ENCODE results near the gene CFAP119. TPM values are rescaled to one million over a fixed set of nuclear protein-coding genes. Genes with fewer than 3 reads are reported as not detected.

The CFAP119 gene
- total and polyA plus RNA-seq, 10 of the 15 experiments (the other 5 are each of a cell fraction or from before 2014, with no cell fraction given) = 2.2 to 9.4 (median 4.3) TPM

DNA sequence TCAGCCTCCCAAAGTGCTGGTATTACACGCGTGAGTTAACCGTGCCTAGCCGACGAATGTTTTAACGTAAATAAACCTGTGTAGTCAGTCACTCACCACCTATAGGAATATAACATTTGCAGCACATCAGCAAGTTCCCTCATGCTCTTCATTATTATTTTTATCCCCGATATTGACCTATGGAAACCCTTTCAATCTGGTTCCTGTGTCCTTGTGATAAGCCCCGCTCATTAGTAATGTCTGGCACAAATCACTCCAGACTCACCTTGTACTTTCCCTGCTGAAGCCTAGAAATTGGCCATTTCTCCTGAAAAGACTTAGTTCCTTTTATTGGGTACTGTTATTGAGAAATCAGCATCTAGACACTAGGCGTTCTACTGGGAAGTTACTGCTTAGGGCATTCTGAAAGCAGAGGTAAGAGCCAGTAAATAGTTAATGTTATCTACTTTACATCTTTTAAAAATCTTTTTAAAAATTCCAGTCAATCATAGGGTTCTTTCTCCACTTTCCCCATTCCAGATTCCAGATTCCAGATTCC lies 15.2 kb downstream of the CFAP119 start:
- FAIRE-seq (no peak), DNase-seq (ENCODE audit: low read depth, low spot score) (no peak), ATAC-seq (no peak)
- SMC1A ChIA-PET (ENCODE audit: uncharacterized antibody, unreplicated experiment) = interaction anchor here (1.4 to 1.6 kb wide), 2 partner anchors 9 to 128 kb away, joined by 4 read pairs; no protein-coding TSS in a partner anchor
- POLR2A ChIA-PET = interaction anchor here (0.6 to 2.0 kb wide), 3 partner anchors 13 to 47 kb away, joined by 3 to 9 read pairs (median 5); partner anchors contain the start of gene SRCAP
- Histone ChIP-seq H4K20me1 (ENCODE audit: control insufficient read depth, insufficient read depth) (no peaks in the 10 kb centered on the region; the same call in 1 of the 2 replicates), H3K9me3 (replicated peaks; ENCODE audit: control insufficient read depth, insufficient read depth, low read length) (no peaks in the 10 kb centered on the region), H2AFZ (ENCODE audit: control insufficient read depth, low read depth, low read length) (no peak overlapping the region), H3K79me2 (ENCODE audit: control insufficient read depth, insufficient read depth, low read length) (peaks cover 18% of the 10 kb centered on the region), H3K9ac (ENCODE audit: control insufficient read depth, insufficient read depth, low read length) (no peak overlapping the region), H3K27me3 (replicated peaks in 1 of 2; ENCODE audit: control insufficient read depth in 2 of 2, insufficient read depth in 2 of 2, low read length in 1 of 2) (no peaks in the 10 kb centered on the region), H3K27ac (ENCODE audit: control insufficient read depth, insufficient read depth) (no peak overlapping the region), H3K36me3 (ENCODE audit: control insufficient read depth in 2 of 2, insufficient read depth in 2 of 2, low read length in 1 of 2) (peaks cover 4 to 5% of the 10 kb centered on the region in 2 experiments; a peak in 3 of 4 replicates), H3K4me3 (no peak overlapping the region), H3K4me2 (ENCODE audit: control insufficient read depth, insufficient read depth) (no peak overlapping the region), H3K4me1 (ENCODE audit: control insufficient read depth, insufficient read depth, low read length) (peaks cover 9% of the 10 kb centered on the region)
- RAD21 ChIA-PET (ENCODE audit: unreplicated experiment) = interaction anchor here (1.8 kb wide), 1 partner anchor 195 kb away, joined by 6 read pairs; no protein-coding TSS in a partner anchor
- BruUV-seq (replicated peaks) = no TSS peak
- 89% methylated on average over 9 of the region's 9 CpGs for WGBS (ENCODE audit: insufficient coverage, insufficient replicate concordance, low lambda C conversion rate, missing lambda C conversion rate)
- CTCF ChIA-PET = interaction anchor here (1.3 to 1.9 kb wide), 3 partner anchors 68 to 195 kb away, joined by 3 to 9 read pairs (median 6); no protein-coding TSS in a partner anchor
- in situ Hi-C loops (cut with MboI) (no loop called here), intact Hi-C loops (cut with micrococcal nuclease; ENCODE audit: unreplicated experiment) (no loop called here)
- TF ChIP-seq, protein P1, sequence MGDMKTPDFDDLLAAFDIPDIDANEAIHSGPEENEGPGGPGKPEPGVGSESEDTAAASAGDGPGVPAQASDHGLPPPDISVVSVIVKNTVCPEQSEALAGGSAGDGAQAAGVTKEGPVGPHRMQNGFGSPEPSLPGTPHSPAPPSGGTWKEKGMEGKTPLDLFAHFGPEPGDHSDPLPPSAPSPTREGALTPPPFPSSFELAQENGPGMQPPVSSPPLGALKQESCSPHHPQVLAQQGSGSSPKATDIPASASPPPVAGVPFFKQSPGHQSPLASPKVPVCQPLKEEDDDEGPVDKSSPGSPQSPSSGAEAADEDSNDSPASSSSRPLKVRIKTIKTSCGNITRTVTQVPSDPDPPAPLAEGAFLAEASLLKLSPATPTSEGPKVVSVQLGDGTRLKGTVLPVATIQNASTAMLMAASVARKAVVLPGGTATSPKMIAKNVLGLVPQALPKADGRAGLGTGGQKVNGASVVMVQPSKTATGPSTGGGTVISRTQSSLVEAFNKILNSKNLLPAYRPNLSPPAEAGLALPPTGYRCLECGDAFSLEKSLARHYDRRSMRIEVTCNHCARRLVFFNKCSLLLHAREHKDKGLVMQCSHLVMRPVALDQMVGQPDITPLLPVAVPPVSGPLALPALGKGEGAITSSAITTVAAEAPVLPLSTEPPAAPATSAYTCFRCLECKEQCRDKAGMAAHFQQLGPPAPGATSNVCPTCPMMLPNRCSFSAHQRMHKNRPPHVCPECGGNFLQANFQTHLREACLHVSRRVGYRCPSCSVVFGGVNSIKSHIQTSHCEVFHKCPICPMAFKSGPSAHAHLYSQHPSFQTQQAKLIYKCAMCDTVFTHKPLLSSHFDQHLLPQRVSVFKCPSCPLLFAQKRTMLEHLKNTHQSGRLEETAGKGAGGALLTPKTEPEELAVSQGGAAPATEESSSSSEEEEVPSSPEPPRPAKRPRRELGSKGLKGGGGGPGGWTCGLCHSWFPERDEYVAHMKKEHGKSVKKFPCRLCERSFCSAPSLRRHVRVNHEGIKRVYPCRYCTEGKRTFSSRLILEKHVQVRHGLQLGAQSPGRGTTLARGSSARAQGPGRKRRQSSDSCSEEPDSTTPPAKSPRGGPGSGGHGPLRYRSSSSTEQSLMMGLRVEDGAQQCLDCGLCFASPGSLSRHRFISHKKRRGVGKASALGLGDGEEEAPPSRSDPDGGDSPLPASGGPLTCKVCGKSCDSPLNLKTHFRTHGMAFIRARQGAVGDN (IDR thresholded peaks at IDR 0.05) = no peak
- no peak for TF ChIP-seq KDM1A (IDR thresholded peaks at IDR 0.05; ENCODE audit: borderline replicate concordance)

Measured in GM12878 (cell line).